GM19438 (cell line): Measurements from ENCODE around the gene NME2.
"Not testable (repeated sequence)": the region's sequence is repeated elsewhere in the genome, so short reads cannot be mapped to it uniquely, and the experiment has no call there.

ENCODE experiments used
- ATAC-seq: cut with Tn5 transposase; IDR thresholded peaks from one replicate; pipeline ENCODE4 v1.9.1; 2021; ENCODE audit warnings: low read depth; ENCODE audit not compliant: unreplicated experiment

Gene NME2

DNA sequence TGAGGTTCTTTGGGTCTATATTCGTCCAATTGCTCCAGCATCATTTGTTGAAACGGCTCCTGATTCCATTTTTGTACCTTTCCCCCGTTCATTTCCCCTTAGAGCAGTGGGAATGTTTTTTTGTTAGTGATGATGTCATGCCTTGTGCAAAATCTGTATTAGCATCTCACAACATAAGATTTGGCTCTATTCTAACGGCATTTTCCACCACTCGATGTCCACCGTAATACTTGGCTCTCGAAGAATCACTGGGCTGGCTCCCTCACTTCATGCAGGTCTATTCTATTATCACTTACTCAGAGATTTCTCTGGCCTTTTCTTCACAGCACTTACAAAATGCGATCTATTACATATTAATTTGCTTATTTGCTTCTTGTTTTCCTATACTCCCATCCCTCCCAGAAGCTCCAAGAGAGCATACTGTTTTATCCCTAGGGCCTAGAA lies 13.4 kb upstream of the NME2 start:
- ATAC-seq: no peak

DNA sequence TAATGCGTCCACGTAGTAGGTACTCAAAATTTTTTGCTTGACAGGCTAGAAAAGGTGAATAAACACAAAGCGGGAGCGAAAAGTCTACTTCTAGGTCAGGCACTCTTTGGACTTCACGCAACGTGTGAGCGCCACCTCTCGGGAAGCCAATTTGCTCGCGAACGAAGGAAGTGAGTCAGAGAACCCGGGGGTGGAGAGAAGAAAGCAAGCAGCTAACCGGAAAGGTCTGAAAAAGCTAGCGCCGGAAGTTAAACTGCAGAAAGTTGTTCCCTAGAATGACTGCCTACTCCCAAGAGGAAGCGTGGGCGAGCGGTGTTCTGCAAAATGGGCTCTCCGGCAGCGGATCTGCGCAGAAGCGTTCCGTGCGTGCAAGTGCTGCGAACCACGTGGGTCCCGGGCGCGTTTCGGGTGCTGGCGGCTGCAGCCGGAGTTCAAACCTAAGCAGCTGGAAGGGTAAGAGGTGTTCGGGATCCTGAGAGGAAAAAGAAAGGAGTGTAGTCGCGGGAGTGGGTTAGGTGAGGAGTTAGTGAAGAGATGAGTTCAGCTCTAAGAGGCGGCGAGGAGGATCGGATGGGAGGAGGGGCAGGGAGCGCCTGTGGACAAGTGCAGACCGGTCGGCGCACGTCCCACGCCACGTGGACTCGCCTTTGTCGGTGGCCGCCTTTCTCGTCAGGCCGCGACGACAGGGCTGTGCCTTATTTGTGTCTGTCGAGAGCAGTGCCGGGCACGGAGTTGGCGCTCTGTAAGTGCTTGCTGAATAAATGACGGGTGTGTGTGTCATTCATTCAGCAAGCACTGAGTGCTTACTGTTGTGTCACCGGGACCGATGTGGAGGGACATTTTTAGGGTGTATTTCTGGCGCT lies 12.8 kb upstream of the NME2 start, which contains the start of gene NME1:
Gene NME1, plus strand, starts transcription at position 350 of the 863 bp plus-strand sequence. CDS start 2,096 bp downstream, outside the sequence.
- ATAC-seq: peak; percentile 91

DNA sequence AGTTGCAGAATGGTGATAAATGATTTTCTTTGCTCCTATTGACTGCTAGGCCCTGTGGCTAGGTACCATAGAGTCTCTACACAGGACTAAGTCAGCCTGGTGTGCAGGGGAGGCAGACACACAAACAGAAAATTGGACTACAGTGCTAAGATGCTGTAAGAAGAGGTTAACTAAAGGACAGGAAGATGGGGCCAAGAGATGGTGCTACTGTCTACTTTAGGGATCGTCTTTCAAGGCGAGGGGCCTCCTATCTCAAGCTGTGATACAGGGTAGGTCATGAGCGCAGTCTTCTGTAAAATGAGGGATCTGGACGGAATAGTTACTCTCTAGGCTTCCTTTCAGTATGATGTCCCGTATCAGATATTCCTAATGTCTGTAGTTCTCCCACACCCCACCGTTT lies 12.0 kb upstream of the NME2 start:
- ATAC-seq: no peak

DNA sequence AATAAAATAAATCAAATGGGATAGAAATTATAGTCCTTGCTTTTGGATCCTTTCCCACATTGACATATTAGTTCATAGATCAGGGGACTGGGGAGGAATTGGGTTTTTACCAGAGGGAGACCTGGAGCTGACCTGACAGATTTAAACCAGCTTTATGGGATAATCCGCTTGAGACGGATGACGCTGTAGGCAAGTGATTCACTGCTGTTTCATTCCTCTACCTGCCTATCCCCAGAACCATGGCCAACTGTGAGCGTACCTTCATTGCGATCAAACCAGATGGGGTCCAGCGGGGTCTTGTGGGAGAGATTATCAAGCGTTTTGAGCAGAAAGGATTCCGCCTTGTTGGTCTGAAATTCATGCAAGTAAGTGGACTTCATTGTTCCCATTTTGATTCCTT lies 10.8 kb upstream of the NME2 start:
- ATAC-seq: no peak

DNA sequence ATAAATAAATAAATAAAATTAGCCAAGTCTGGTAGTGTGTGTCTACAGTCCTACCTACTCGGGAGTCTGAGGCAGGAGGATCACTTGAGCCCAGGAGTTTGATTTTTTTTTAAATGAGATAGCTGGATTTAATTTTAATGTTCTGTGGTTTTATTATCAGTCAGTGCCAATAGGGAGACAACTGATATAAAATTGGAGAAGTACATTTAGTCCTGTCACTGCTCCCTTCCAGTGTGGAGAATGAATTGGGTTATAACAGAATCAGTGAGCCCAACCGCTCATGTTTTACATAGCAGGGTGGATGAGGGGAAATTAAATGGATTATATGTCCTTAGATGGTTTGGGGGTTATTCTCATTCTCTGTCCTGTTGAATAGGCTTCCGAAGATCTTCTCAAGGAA lies 6.6 kb upstream of the NME2 start:
- no peak for ATAC-seq

DNA sequence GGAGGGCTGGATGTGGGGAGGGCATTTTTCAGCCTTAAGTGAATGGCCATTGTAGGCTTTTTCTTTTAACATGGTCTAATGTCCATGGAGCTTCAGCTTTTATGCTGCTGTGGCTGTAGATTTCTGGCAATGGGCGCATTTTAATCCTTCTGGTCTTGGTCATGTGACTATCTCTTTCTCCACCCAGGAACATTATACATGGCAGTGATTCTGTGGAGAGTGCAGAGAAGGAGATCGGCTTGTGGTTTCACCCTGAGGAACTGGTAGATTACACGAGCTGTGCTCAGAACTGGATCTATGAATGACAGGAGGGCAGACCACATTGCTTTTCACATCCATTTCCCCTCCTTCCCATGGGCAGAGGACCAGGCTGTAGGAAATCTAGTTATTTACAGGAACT lies 4.7 kb upstream of the NME2 start:
- no peak for ATAC-seq

DNA sequence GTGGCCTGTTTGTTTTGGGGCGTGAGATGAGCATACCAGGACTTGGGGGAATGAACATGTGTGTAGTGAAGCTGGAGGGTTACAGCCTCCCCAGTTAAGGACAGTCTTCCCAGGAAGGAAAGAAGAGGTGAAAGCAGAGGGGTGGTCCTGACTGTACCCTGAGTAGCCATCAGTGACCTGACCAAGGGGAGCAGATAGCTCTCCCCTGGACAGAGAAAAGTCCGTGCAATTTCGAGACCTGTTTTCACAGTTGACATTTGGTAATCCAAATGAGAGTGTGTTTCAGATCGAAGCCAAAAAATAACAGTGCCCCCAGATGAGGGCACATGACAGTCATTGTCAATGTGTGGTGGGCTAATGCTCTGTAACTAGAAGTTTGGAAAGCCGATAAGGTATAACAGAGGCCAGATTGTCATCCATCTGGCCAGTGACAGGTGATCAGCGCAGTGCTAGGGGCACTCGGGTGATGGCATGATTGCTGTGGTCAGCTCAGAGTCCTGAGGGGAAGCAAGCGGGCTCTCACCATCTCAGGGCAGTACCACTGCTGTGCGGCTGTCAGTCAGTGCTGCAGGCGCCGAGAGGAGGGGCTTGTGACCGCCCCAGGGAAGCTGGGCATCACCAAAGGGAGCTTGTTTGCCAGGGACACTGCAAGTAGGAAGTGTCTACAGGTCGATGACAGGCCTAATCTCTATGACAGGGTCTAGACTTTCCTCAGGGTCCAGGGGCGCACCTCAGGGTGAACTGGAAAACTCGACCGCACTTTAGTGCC lies 1.1 kb upstream of the NME2 start:
- ATAC-seq: no peak

DNA sequence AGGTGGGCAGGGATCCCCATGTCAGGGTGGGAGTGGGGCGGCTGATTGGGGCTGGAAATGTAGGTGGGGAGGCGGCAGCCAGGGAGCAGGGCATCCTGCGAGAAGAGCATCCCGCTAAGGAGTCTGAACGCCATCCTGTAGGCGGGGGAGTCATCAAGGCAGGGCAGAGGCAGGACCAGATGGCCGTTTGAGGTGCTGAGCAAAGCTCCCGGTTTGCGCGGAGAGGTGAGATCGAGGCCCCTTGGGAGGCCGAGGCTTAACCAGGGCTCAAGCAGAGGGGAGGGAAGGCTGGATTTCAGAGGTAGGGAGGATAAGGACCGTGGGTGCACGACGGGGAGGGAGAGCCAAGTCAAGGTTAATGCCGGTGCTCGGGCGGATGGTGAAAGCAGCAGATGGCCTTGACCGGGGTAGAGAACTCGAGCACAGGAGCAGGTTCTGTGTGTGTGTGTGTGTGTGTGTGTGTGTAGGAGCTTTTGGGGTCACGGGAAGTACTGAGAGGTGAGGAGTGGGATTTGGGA lies 472 bp upstream of the NME2 start:
- ATAC-seq: peak; percentile 19

DNA sequence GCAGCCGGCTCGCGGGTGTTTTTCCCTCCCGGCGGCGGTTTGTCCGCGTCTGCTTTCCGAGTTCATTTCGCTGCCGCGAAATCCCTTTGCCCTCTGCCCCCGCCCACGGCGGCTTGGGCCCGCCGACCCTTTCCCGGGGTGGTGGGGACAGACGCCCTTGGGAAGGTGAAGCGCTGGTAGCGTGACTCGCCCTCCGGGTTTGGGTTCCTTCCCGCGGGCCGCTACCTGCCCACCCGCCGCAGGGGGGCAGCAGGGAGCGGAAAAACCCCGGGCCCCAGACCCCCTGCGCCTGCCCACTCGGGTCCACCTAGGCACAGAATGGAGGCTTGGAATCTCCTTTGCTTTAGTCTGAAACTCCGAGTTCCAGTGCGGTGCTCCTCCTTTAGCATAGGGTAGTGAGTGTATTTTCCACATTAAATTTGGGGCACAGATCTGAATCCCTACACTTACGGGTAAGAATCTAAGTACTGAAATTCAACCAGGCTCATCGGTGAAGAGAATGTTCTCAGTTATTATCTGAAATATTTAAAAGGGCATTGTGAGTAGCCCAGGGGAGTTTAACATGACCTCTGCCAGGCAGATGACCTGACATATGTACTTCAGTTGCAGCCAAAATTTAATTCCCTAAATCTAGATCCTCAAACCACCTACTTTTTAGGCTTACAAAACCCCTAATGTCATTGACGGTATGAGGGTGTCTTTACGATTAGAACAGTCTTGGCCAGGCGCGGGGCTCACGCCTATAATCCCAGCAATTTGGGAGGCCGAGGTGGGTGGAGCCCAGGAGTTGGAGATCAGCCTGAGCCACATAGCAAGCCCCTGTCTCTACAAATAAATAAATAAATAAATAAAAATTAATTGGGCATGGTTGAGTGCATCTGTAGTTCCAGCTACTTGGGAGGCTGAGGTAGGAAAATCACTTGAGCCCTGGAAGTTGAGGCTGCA lies 1.0 kb downstream of the NME2 start:
- peak; percentile 45 for ATAC-seq

DNA sequence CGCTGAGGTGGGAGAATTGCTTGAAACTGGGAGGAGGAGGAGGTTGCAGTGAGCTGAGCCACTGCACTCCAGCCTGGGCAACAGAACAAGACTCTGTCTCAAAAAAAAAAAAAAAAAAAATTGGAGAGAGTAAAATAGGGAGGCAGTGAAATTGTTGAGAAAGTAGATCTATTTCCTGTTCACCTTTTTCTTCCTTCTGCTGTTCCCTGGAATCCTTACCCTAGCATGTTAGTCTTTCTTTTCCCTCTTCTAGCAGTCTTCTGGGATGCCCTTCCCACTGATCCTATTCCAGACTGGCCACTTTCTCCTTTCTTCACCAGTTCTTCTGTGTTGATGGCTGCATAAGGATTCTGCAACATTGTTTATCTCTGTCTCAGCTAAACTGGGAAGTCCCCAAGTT lies 3.1 kb downstream of the NME2 start:
- ATAC-seq: no peak

DNA sequence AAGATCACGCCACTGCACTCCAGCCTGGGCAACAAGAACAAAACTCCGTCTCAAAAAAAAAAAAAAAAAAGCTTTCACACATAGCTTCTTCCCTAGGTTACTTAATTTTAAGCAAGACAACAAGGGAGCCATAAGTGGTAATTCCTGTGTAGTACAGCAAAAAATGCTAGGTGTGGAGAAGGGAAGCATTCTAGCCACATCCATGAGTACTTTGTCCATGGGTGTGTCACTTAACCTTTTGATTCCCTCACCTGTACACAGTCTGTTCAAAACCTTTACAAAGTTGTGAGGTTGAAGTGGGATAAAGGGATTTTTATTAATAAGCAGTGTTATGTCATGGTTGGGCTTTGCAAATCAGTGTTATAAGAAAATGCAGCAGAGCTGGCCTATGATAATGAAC lies 4.5 kb downstream of the NME2 start:
- no peak for ATAC-seq

DNA sequence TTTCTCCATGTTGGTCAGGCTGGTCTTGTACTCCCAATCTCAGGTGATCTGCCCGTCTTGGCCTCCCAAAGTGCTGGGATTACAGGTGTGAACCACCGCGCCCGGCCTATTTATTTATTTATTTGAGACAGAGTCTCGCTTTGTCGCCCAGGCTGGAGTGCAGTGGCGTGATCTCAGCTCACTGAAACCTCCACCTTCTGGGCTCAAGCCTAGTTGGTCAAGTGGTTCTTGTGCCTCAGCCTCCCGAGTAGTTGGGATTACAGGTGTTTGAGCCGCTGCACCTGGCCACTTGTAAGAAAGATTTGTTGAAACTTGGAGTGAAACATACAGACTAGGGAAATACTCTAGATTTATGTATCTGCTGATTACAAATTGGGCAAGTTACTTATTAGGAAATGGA lies 5.8 kb downstream of the NME2 start:
- not testable (repeated sequence) for ATAC-seq

DNA sequence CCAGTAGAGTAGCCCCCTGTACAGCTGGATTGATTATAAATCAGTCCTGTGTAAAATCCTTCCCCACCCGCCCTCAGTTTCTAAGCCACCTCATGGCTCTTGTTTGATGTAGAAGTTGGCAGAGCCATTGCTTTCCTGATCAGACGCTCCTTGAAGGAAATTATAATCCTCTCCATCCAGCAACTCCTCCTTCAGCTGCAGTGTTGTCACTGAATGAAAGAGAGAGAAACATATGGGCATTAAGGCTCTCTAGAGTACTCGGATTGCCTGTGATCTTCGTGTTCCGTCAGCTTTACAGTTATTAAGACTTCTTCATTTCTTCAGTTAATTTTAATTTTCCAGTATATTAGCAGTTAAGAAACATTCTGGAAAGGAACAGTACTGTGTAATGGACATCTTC lies 14.3 kb downstream of the NME2 start:
- no peak for ATAC-seq

DNA sequence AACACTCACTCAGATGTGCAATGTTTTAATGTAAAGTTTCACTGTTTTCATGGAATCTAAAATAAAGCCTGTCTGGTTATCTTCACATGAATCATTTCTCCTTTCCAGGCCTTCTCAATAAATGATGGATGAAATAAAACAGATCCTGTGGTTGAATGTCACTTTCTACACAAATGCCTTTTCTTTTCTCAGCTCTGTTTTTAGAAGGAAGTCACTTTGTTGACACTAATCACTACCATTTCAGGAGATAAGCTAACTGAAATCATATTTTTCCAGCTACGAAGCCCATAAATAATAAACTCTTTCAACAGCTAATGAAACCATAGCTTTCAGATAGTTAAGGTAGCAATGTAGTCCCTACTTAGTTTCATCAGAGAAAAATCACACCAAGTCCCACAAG lies 17.9 kb downstream of the NME2 start:
- ATAC-seq: no peak

DNA sequence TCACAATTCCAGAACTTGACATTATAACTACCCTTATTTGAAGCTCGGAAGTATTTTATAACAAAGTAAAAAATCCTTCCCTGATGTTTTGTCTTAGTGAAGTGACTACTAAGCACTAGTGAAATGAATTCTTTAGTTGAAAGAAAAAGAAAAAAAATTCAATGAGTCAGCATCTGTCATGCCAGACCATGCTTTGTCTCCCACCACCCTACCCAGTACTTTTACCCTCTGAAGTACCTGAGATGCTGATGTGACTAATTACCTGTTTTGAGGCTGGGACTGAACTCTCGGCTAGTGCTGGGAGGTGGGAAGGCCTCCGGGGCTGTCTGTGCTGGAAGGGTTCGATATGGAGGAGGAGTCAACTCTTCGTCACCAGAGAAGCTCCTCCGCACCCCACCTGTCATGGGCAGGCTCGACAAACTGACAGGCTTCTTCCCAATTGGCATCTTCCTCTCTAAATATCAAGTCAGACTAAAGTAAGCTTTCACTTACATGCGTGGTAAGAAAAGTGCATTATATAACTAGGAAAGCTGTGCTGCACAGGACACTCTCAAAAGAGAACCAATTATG lies 19.6 kb downstream of the NME2 start:
- no peak for ATAC-seq

DNA sequence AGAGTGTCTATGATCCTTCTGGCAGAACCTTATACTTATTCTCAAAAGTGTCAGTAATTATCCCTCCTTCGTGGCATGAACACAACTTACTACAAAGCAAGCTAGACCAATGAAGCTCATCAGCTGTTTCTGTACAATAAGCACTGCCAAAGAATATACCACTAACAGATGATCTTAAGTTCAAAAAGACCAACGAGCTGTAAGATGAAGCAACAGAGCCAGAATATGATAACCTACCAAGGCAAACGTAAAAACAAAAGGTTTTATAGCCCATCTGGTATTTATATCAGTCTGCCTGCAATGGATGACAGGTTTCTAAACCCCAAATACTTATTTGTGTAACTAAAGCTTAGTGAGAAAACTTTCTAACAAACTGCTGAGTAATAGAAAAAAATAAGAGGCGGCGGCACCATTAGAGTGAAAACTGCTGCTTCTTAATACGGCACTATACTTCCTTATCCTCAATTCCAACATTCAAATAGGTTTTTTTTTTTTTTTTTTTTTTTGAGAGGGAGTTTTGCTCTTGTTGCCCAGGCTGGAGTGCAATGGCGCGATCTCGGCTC lies 22.1 kb downstream of the NME2 start:
- no peak for ATAC-seq

DNA sequence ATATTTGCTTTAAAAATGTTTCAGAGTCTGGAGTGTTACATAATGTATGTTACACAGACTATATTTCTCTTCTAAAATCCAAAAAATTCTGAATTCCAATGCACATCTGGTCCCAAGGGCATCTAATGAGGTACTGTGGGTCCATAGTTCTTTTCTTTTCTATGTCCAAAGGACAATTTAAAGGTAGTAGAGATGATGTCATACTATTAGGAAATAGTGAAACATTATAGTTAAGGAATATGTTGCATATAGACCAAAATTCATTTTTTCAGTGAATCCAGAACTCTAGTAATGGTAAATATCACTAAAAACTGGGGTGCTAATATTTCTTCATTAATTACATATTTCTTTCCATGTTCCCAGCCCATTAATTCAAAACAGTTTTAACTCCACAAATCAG lies 23.0 kb downstream of the NME2 start:
- ATAC-seq: no peak

DNA sequence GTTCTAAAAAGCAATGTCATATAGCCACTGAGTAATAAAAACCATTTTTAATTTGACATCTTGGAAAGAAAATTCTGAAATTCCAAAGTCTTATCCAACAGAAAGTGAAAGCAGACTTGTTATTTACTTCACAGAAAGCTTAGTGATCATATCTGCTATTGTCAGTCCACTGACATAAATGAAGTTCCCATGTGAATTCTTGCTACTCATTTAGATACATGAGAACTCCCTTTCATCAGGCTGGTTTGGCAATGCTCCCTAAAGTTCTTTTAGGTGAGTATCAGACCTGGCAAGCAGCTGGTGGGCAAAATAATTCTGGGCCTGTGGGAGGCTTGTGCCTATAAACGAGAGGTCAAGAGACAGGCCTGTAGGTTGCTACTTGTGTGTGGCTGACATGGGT lies 23.4 kb downstream of the NME2 start:
- no peak for ATAC-seq

DNA sequence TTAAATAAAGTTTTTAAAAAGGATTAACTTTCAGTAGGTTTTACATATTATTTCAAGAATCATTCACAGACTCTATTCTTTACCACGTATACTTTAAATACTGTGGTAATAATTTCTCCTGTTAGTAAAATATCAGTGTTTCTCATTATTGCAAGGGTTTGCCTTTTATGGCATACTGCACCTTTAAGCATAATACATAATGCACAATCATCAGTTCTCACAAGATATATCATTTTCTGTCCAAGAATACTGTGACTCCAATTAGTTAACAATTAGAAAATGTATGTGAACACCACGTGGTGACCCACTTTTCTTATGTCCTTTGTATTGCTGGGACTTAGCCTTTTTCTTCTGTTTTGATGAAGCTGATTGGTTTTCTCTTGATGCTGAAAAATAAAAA lies 25.7 kb downstream of the NME2 start:
- no peak for ATAC-seq

DNA sequence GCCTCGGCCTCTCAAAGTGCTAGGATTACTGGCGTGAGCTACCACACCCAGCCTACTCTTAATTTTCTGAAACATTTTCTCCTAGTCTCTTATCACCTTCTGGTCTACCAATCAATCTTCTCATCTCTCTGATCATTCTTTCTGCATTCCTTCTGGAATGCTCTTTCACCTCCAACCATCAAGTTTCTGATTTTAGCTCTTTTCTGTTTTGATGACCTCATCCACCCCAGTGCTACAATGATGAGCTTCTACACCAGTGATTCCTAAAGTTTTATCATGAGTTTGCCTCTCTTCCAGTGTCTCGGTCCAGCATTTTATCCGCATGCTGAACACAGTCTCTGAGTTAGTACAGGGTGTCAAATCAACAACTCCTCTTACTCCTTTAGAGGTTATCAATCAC lies 31.5 kb downstream of the NME2 start:
- no peak for ATAC-seq
